Measurements from ENCODE around the gene ZCCHC7.
A peak's percentile ranks its signal among the peaks of the same experiment; 100 is the strongest.
"Not testable (repeated sequence)": the region's sequence is repeated elsewhere in the genome, so short reads cannot be mapped to it uniquely, and the experiment has no call there.

Gene ZCCHC7

DNA sequence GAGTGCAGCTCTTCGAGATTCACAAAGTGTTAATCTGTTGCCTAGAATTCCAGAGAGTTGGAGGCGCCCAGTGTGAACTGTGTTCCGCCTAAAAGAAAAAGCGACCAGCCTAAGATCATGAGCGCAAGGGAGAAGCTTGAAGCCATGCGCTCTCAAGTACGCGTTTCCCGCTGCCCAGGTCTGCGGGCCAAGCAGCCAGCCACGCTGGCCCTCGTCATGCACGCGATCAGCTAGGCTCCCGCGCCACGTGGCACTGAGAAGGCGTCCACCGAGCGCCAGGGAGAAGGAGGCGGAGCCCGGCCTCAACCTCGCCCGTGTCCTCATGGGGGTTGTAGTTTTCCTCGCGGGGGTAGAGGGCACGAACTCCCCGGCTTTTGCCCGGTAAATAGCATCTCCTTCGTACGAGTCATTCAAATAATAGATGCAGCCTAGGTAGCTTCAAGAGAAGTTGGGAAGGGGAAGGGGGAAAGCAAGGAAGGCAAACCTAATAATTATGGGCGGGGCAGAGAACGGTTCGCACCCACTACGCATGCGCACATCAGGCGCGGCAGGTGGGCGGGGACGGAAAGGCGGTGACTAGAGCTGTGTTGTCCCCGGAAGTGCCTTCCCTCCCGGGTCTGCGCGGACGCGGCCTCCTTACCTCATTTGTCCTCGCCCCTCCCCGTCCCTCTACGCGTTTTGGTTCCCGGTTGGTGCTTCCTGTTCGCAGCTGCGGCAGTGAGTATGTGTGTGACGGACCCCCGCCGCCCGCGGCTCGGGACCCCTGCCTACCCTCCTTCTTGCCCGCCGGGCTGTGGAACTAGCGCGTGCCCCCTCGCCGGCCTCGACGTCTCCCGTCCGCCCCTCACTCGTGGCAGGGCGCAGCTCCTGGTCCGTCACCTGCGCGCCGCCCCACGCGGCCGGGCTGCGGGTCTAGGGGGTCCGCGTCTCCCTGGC lies at the start of gene ZCCHC7:
Gene ZCCHC7, plus strand, starts transcription at position 668 of the 936 bp plus-strand sequence.
- peak; percentile 91 for DNase-seq

DNA sequence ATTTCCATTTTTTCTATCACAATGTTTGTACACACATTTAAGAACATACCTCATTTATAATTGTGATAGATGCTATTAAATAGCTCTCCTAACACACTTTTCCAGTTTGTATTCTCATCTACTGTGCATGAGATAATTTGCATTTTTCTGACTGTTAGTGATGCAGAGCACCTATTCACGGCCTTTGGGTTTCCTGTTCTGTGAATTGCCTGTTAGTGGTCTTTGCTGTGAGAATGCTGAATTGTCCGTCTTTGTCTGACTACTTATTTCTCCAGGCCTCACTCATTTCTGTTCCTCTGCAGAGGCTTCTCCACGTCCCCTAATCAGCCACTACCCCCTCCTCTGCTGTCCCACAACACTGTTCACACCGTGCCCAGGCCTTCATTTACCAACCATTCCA lies 45.6 kb upstream of the ZCCHC7 start:
- DNase-seq, result not testable (repeated sequence)

DNA sequence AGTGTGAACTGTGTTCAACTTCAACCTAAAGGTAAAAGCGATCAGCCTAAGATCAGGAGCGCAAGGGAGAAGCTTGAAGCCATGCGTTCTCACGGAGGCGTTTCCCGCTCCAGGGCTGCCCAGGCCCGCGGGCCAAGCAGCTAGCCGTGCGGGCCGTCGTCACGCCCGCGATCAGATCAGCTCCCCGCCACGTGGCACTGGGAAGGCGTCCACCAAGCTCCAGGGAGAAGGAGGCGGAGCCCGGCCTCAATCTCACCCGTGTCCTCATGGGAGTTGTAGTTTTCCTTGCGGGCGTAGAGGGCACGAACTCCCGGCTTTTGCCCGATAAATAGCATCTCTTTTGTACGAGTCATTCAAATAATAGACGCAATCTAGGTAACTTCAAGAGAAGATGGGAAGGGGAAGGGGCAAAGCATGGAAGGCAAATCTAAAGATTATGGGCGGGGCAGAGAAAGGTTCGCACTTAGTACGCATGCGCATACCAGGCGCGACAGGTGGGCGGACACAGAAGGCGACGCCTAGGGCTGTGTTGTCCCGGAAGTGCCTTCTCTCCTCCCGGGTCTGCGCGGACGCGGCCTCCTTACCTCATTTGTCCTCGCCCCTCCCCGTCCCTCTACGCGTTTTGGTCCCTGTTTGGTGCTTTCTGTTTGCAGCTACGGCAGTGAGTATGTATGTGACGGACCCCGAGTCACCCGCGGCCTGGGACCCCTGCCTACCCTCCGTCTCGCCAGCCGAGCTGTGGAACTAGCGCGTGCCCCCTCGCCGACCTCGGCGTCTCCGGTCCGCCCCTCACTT lies 40.8 kb upstream of the ZCCHC7 start:
- peak; percentile 90 for DNase-seq

DNA sequence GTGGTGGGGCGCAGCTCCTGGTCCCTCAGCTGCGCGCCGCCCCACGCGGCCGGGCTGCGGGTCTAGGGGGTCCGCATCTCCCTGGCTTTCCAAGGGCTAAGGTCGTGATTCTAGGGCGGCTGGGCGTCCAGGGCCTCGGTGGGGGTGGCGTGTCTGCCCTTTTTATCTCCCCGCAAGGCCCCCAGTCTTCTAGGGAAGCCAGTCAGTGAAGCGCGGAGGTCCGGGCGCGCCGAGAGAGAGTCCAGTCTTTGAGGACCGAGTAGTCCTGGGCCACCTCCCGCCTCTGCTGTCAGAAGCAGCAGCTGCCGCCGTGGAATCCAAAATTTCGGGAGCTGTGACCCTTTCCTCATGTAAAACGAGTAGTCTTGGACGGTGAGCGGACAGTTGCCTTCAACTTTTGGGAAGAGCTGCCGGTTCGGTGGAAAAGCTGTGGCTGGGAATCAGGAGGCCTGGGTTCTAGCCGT lies 40.2 kb upstream of the ZCCHC7 start:
- DNase-seq, result not testable (repeated sequence)

DNA sequence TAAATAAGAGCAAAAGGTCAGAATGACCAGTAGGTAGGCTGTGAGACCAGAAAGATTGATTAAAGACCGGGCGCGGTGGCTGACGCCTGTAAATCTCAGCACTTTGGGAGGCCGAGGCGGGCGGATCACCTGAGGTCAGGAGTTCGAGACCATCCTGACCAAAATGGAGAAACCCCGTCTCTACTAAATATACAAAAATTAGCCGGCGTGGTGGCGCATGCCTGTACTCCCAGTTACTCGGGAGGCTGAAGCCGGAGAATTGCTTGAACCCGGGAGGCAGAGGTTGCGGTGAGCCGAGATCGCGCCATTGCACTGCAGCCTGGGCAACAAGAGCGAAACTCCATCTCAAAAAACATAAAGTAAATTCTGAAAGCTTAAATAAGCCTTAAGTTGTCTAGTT lies 38.9 kb upstream of the ZCCHC7 start:
- DNase-seq, result not testable (repeated sequence)

DNA sequence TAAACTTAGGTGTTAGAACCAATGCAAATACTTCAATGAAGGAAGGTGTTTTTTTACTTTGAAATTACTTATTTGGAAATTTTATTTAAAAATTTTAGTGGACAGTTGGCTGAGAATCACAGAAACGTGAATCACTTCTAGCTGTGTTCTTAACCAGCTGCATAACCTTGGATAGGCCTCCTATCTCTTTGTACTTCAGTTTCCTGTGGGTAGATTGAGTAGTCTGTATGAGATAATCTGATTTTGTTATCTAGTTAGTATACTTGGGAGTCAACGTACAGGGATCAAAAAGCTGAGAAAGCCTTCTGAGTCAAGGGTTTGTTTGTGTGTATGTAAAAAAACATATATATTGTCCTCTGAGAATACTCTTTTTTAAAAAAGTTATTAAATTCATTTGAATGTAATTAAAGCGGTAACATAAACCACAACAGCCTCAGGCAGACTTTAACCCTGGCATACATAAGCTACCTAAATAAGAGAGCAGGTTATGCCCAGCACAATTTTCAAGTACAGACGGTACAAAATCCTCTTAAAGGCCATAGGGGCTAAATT lies 38.1 kb upstream of the ZCCHC7 start:
- no peak for DNase-seq

DNA sequence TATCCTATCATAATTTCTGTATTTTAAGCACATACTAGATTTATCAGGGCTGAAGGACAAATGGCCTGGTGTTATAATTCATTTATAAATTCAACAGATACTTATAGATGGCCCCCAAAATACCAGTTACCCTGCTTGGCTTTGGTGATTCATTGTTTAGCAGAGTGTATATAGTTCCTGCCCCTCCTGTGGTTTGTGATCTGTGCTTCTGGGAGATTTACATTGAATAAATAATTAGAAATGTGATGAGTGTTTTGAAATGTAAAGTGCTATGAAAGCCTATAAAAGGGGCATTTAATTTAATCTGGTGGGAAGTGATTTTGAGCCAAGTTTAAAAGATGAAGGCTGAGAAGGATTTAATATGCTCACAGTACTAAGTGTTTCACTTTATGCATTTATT lies 36.7 kb upstream of the ZCCHC7 start:
- DNase-seq, result no peak

DNA sequence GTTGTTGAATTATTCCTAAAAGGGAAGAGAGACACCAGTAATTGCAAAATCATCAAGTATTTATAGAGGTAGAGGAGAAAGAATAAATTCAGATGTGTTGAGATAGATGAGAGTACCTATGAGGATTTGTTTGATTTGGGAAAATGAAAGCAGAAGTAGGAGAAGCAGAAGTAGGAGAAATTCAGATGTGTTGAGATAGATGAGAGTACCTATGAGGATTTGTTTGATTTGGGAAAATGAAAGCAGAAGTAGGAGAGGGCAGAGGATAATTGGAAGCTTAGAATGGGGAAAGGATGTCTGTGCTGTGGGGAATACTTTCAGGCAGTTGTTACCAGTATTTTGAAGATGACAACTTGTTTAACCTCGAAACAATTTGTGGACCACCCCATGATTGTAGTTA lies 35.1 kb upstream of the ZCCHC7 start:
- no peak for DNase-seq

DNA sequence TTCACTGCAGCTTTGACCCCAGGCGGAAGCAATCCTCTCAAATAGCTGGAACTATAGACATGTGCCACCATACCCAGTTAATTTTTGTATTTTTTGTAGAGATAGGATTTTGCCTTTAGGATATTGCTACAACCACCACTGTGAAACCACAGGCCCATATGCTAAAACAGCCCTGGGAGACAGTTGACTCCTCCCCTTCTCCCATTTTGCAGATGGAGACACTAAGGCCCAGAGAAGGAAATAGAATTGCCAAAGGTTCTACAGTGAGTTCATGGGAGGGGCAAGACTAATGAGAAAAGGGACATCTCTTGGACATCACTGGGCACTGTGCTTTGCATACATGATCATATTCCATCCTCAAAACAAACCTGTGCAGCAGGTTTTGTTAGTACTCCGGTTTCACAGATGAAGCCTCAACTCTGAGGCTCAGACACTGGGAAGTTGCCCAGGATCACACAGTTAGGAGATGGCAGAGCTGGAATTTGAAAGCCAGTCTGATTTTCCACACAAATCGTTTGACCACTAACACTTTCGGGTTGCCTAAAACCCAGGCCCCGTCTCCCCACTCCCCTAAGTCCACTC lies 27.6 kb upstream of the ZCCHC7 start:
- DNase-seq, result not testable (repeated sequence)

DNA sequence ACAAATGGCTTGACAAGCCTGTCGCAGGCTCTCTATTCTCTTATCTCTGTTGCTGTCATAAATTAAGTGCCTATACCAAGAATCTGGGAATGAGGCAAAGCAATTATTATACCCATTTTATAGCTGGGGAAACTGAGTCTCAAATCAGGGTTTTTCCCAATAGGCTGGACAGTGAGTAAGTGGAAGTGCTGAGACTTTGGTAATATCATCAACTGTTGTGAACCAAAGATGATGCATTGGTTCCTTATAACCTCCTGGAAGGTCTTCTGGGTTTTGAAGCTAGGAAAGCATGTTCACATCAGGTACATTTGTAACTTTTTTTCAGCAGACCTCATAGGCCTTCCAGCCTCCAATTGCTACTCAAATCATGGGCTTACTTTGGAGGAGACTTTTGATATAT lies 25.6 kb upstream of the ZCCHC7 start:
- DNase-seq, result no peak

DNA sequence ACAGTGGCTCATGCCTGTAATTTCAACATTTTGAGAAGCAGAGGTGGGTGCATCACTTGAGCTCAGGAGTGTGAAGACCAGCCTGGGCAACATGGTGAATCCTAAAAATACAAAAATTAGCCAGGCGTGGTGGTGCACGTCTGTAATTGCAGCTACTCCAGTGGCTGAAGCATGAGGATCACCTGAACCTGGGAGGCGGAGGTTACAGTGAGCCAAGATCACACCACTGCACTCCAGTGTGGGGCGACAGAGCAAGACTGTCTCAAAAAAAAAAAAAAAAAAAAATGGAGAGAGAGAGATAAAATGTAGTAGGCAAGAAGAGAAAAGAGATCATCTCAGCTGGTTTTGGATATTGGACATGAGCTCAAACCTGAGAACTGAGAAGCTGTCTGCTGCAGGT lies 23.7 kb upstream of the ZCCHC7 start:
- no peak for DNase-seq

DNA sequence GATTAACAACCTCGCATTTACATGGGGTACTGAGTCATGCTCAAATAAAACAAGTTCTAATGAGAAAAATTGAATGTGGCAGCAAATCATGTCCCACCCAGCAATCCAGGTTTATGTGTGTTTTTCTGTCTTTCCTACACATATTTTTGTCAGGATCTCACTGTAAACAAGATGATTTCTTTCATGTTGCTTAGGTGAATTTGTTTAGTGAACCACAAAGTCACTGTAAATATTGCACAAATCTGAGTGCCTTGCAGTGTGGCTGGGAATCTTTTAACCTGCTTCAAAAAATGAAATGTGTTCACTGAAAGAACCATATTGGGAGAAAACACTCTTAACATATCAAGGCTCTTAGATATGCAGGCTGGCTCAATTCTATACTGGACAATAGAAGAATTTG lies 23.1 kb upstream of the ZCCHC7 start:
- DNase-seq, result no peak

DNA sequence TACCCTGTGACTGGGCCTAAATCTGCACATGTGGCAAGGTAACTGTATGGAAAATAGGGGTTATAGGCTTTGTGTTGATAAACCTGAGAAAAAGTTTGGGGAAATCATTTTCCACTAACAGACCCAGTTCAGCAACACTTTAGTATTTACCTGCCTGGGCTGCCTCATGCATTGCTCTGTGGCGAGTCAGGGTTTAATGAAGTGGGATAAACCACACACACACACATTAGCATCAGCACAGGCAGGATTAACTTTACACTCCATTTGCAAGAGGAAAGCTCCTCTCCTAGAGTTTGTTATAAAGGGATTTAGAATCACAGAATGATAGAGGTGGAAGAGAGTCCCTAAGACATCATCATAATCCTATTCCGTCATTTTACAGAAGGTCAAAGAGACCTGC lies 20.0 kb upstream of the ZCCHC7 start:
- no peak for DNase-seq

DNA sequence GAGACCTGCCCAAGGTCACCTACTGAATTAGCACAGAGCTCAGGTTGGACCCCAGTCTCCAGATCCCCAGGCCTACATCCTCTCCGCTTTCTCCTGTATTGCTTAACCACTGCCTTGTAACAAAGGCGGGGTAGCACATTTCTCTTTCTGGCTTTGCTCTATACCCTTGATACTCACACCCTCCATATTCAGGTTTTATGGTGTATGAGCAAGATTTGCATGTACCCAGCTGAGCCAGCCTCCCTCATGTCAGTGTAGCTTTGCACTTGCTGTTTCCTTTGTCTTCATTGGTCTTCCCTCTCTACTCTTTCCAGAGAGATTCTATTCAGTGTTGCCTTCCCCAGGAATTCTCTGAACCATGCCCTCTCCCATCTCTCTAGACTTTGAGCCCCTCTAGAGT lies 19.6 kb upstream of the ZCCHC7 start:
- no peak for DNase-seq

DNA sequence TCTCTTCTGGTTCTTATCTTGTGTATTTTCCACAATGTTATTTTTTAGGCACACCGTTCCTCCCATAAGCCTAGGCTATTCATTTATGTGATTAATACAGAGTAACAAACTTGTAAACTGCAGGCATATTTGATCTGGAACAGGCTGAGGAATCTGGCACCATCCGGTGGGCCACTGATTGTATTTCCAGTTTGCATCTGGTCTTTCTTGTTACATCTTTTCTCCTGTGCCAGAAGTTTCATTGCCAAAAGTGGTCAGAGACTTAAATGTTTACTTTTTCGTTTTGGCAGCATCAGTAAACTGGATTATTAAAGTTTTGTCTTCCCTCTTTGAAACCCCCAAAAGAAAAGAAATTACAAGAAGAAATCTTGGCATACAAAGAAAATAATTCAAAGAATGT lies 17.9 kb upstream of the ZCCHC7 start:
- DNase-seq, result no peak

DNA sequence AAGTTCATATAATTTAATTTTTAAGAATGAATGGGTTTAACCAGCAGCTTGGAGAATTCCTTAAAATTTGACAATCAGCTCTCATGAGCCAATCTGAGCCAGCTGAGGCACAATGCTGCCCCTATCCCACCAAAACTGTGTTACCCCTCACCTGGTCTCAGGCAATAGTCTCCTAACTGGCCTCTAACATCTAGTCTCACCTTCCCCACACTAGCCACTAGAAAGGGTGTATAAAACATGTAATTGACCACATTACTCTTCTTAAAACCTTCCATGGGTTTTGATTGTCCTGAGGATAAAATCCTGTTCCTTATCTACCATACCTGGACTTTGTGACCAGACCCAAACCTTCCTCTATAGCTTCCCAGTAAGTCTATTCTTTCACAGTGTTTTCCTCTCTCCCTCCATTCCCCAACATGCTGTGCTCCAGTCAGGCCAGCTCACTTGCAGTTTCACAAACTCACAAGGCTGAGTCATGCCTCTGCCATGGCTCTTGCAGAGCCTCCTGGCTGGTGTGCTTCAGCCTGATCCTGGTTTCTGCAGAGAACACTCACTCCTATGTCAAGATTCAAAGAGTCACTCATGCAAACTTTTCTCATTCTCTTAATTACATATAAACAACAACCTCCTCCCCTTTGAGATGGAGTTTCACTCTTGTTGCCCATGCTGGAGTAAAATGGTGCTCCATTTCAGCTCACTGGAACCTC lies 16.0 kb upstream of the ZCCHC7 start:
- no peak for DNase-seq

DNA sequence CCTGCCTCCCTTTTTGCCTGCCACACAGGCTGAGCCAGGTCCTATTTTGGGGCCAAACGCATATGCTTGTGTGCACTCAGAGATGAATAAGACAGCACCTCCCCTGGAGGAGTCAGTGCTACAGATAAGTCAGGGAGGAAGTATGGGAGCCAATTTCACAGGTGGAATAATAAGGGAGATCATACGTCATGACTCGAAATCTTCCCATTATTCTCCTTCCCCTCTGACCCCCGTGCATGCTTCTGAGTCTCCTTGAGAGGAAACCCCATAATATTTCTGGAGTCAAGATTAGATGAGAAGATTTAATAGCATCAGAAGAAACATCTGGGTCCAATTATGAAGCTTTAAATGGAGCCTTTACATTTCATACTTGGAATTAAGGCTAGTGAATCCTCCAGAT lies 15.1 kb upstream of the ZCCHC7 start:
- DNase-seq, result no peak

DNA sequence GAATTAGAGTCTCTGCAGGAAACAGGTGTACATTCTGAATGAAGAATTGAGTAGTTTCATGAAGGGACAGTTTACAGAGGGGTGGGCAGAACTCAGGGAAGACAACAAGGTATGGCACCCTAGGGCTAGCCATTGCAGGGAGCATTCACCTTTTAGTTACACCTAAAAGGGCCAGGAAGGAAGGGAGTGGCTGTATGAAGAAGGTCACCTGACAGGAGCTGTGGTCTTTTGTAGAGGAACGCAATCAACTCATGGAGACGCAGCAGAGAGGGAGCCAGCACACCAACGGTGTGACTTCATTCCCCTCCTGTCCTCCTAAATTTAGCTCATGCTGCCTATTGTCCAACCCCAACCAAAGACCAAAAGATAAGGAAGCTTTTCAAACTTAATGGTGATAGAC lies 12.7 kb upstream of the ZCCHC7 start:
- no peak for DNase-seq

DNA sequence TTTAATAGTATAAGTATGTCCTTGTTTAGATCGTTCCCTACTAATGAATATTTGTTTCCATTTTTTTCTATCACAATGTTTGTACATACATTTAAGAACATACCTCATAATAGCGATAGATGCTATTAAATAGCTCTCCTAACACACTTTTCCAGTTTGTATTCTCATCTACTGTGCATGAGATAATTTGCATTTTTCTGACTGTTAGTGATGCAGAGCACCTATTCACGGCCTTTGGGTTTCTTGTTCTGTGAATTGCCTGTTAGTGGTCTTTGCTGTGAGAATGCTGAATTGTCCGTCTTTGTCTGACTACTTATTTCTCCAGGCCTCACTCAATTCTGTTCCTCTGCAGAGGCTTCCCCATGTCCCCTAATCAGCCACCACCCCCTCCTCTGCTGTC lies 5.9 kb upstream of the ZCCHC7 start:
- DNase-seq, result not testable (repeated sequence)

DNA sequence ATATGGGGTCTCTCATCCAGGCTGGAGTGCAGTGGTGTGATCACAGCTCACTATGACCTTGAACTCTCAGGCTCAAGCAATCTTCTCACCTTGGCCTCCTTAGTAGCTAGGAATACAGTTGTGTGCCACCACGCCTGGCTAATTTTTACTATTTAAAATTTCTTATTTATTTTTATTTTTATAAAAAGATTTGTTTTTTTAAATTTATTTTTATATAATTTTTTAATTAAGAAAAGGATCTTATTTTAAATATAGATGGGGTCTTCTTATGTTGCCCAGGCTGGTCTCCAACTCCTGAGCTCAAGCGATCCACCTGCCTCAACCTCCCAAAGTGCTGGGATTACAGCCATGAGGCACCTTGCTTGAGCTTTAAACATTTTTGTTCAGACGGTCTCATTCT lies 2.4 kb upstream of the ZCCHC7 start:
- DNase-seq, result no peak

DNA sequence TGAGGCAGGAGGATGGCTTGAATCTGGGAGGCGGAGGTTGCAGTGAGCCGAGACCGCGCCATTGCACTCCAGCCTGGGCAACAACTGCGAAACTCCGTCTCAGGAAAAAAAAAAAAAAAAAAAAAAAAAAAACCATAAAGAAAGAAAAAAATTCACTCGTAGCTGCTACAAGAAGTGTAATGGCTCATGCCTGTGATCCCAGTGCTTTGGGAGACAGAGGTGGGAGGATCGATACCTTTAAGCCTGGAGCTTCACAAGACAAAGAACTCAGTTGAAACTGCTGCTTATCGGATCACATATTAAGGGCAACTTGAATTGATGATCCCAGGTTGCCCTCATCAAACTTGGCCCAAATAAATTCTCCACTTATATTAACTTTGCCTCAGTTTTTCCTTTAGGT lies 1.0 kb upstream of the ZCCHC7 start:
- no peak for DNase-seq

DNA sequence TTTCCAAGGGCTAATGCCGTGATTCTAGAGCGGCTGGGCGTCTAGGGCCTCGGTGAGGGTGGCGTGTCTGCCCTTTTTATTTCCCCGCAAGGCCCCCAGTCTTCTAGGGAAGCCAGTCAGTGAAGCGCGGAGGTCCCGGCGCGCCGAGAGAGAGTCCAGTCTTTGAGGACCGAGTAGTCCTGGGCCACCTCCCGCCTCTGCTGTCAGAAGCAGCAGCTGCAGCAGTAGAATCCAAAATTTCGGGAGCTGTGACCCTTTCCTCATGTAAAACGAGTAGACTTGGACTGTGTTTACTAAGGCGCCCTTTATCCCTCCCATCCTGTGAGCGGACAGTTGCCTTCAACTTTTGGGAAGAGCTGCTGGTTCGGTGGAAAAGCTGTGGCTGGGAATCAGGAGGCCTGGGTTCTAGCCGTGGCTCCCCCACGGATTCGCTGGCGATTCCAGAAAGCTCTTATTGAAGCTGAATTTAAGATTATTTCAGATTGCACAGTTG lies 515 bp downstream of the ZCCHC7 start:
- DNase-seq, result not testable (repeated sequence)

Data from NCI-H748 treated with DMSO at 0.1 percent for 48 hours (cell line).